Activated naive CD4-positive, alpha-beta T cell treated with anti-CD3 and anti-CD28 coated beads for 36 hours (primary cell): Measurements from ENCODE around the gene PARN. TPM values are rescaled to one million over a fixed set of nuclear protein-coding genes. Genes with fewer than 3 reads are reported as not detected.
"Not testable (repeated sequence)": the region's sequence is repeated elsewhere in the genome, so short reads cannot be mapped to it uniquely, and the experiment has no call there.

Experiments used
- CTCF ChIA-PET: fragments of 350-600 bp; sonication (Branson Sonifier 250); formaldehyde crosslinking; loops from one replicate; lab custom pipeline; 2021; ENCODE audit warnings: antibody characterized with exemption; lab: Charles Lee
- DNase-seq: peaks from one replicate; pipeline ENCODE4 v3.0.0-alpha.2; 2020
- H3K27ac Mint-ChIP-seq: one replicate; pipeline ENCODE4 v1.8.0; 2021; ENCODE audit warnings: mild to moderate bottlenecking, mixed read lengths
- H3K27me3 Mint-ChIP-seq: one replicate; pipeline ENCODE4 v1.8.0; 2021; ENCODE audit warnings: low read depth, mixed read lengths
- H3K36me3 Mint-ChIP-seq: one replicate; pipeline ENCODE4 v1.8.0; 2021; ENCODE audit warnings: low read depth, mixed read lengths
- H3K4me1 Mint-ChIP-seq: one replicate; pipeline ENCODE4 v1.8.0; 2021; ENCODE audit warnings: low read depth, mixed read lengths
- H3K4me3 Mint-ChIP-seq: one replicate; pipeline ENCODE4 v1.8.0; 2021; ENCODE audit warnings: mild to moderate bottlenecking, moderate library complexity, mixed read lengths
- H3K9me3 Mint-ChIP-seq: one replicate; pipeline ENCODE4 v1.8.0; 2021; ENCODE audit warnings: mixed read lengths
- intact Hi-C: fragments of 100-400 bp; cut with micrococcal nuclease; formaldehyde crosslinking; loops from one replicate; pipeline ENCODE4 v1.15.1; 2023
- total RNA-seq, 2 experiments: library from RNA; stranded (reverse); gene quantifications; one replicate each; pipeline ENCODE4 v1.2.3, GENCODE V29; 2021

The PARN gene
- total RNA-seq, 2 experiments from 2014 or later: 41.8 to 44.0 TPM

GRCh38 chr16:14586637-14587305 lies 43.3 kb downstream of the PARN start:
- intact Hi-C loops: no loop called here
- Mint-ChIP-seq H3K27me3 (no peaks in the 10 kb centered on the region), H3K4me3 (no peak overlapping the region), H3K36me3 (peaks cover 38% of the 10 kb centered on the region), H3K27ac (no peak overlapping the region), H3K9me3 (no peaks in the 10 kb centered on the region), H3K4me1 (no peaks in the 10 kb centered on the region)
- DNase-seq: no peak
- CTCF ChIA-PET: no interaction called here

- H3K36me3 Mint-ChIP-seq: peaks cover 40% of the 10 kb centered on the region
- no peaks in the 10 kb centered on the region for H3K27me3 Mint-ChIP-seq
- H3K9me3 Mint-ChIP-seq: no peaks in the 10 kb centered on the region
- H3K4me1 Mint-ChIP-seq: no peaks in the 10 kb centered on the region
- no peak for DNase-seq
- CTCF ChIA-PET: no interaction called here
- intact Hi-C loops: no loop called here
- H3K4me3 Mint-ChIP-seq: no peak overlapping the region
- no peak overlapping the region for H3K27ac Mint-ChIP-seq
Observed at GRCh38 chr16:14585287-14585686, 44.8 kb downstream of the PARN start.

- H3K4me1 Mint-ChIP-seq, intact Hi-C loops, H3K4me3 Mint-ChIP-seq, CTCF ChIA-PET, H3K27ac Mint-ChIP-seq, H3K9me3 Mint-ChIP-seq, DNase-seq, H3K27me3 Mint-ChIP-seq: not testable (repeated sequence)
- H3K36me3 Mint-ChIP-seq: peaks cover 40% of the 10 kb centered on the region
Observed at GRCh38 chr16:14580926-14581325, 49.1 kb downstream of the PARN start.

GRCh38 chr16:14579266-14579665 lies 50.8 kb downstream of the PARN start:
- CTCF ChIA-PET: no interaction called here
- intact Hi-C loops: no loop called here
- Mint-ChIP-seq H3K27ac (no peak overlapping the region), H3K27me3 (no peaks in the 10 kb centered on the region), H3K4me1 (no peaks in the 10 kb centered on the region), H3K4me3 (no peak overlapping the region), H3K9me3 (no peaks in the 10 kb centered on the region), H3K36me3 (peaks cover 50% of the 10 kb centered on the region)
- no peak for DNase-seq

GRCh38 chr16:14576532-14576931 lies 53.5 kb downstream of the PARN start:
- no peak overlapping the region for H3K4me3 Mint-ChIP-seq
- intact Hi-C loops: no loop called here
- H3K27ac Mint-ChIP-seq: no peak overlapping the region
- H3K4me1 Mint-ChIP-seq: no peaks in the 10 kb centered on the region
- no peak for DNase-seq
- H3K27me3 Mint-ChIP-seq: no peaks in the 10 kb centered on the region
- H3K9me3 Mint-ChIP-seq: no peaks in the 10 kb centered on the region
- CTCF ChIA-PET: no interaction called here
- peaks cover 53% of the 10 kb centered on the region for H3K36me3 Mint-ChIP-seq

- Mint-ChIP-seq H3K9me3 (no peaks in the 10 kb centered on the region), H3K4me3 (no peak overlapping the region), H3K27me3 (no peaks in the 10 kb centered on the region), H3K36me3 (peaks cover 51% of the 10 kb centered on the region), H3K4me1 (no peaks in the 10 kb centered on the region), H3K27ac (no peak overlapping the region)
- CTCF ChIA-PET: interaction anchor here (0.6 kb wide), 1 partner anchor 14 kb away, joined by 5 read pairs; no protein-coding TSS in a partner anchor
- intact Hi-C loops: no loop called here
- no peak for DNase-seq
Observed at GRCh38 chr16:14576069-14576468, 54.0 kb downstream of the PARN start.

- CTCF ChIA-PET, H3K9me3 Mint-ChIP-seq, H3K27ac Mint-ChIP-seq, DNase-seq, H3K4me1 Mint-ChIP-seq, H3K27me3 Mint-ChIP-seq, intact Hi-C loops, H3K4me3 Mint-ChIP-seq: not testable (repeated sequence)
- peaks cover 43% of the 10 kb centered on the region for H3K36me3 Mint-ChIP-seq
Observed at GRCh38 chr16:14574698-14575415, 55.2 kb downstream of the PARN start.

GRCh38 chr16:14572535-14572934 lies 57.5 kb downstream of the PARN start:
- H3K9me3 Mint-ChIP-seq: no peaks in the 10 kb centered on the region
- H3K4me3 Mint-ChIP-seq: no peak overlapping the region
- no peaks in the 10 kb centered on the region for H3K27me3 Mint-ChIP-seq
- intact Hi-C loops: no loop called here
- CTCF ChIA-PET: no interaction called here
- no peak for DNase-seq
- no peaks in the 10 kb centered on the region for H3K4me1 Mint-ChIP-seq
- H3K27ac Mint-ChIP-seq: no peak overlapping the region
- H3K36me3 Mint-ChIP-seq: peaks cover 39% of the 10 kb centered on the region

GRCh38 chr16:14569213-14569612 lies 60.8 kb downstream of the PARN start:
- H3K4me3 Mint-ChIP-seq: no peak overlapping the region
- no peaks in the 10 kb centered on the region for H3K27me3 Mint-ChIP-seq
- CTCF ChIA-PET: no interaction called here
- no peaks in the 10 kb centered on the region for H3K9me3 Mint-ChIP-seq
- peaks cover 22% of the 10 kb centered on the region for H3K36me3 Mint-ChIP-seq
- intact Hi-C loops: no loop called here
- DNase-seq: no peak
- H3K4me1 Mint-ChIP-seq: peaks cover 9% of the 10 kb centered on the region
- no peak overlapping the region for H3K27ac Mint-ChIP-seq

- CTCF ChIA-PET: no interaction called here
- peaks cover 9% of the 10 kb centered on the region for H3K4me1 Mint-ChIP-seq
- H3K9me3 Mint-ChIP-seq: no peaks in the 10 kb centered on the region
- H3K27ac Mint-ChIP-seq: no peak overlapping the region
- H3K4me3 Mint-ChIP-seq: no peak overlapping the region
- DNase-seq: no peak
- no peaks in the 10 kb centered on the region for H3K27me3 Mint-ChIP-seq
- intact Hi-C loops: no loop called here
- peaks cover 15% of the 10 kb centered on the region for H3K36me3 Mint-ChIP-seq
Observed at GRCh38 chr16:14566599-14566998, 63.5 kb downstream of the PARN start.

- no peaks in the 10 kb centered on the region for H3K27me3 Mint-ChIP-seq
- H3K36me3 Mint-ChIP-seq: peaks cover 15% of the 10 kb centered on the region
- CTCF ChIA-PET: interaction anchor here (0.6 kb wide), 1 partner anchor 21 kb away, joined by 3 read pairs; no protein-coding TSS in a partner anchor
- peaks cover 9% of the 10 kb centered on the region for H3K4me1 Mint-ChIP-seq
- H3K9me3 Mint-ChIP-seq: no peaks in the 10 kb centered on the region
- H3K27ac Mint-ChIP-seq: no peak overlapping the region
- no peak overlapping the region for H3K4me3 Mint-ChIP-seq
- DNase-seq: no peak
- intact Hi-C loops: no loop called here
Observed at GRCh38 chr16:14565688-14566025, 64.4 kb downstream of the PARN start.

GRCh38 chr16:14564861-14565687 lies 65.0 kb downstream of the PARN start:
- Mint-ChIP-seq H3K27me3 (no peaks in the 10 kb centered on the region), H3K27ac (no peak overlapping the region), H3K36me3 (peaks cover 17% of the 10 kb centered on the region), H3K9me3 (no peaks in the 10 kb centered on the region), H3K4me1 (peaks cover 9% of the 10 kb centered on the region), H3K4me3 (no peak overlapping the region)
- intact Hi-C loops: no loop called here
- DNase-seq: no peak
- CTCF ChIA-PET: interaction anchor here (0.6 kb wide), 1 partner anchor 21 kb away, joined by 3 read pairs; no protein-coding TSS in a partner anchor
